ENCODE data around the gene ABCB8. TPM values are rescaled to one million over a fixed set of nuclear protein-coding genes. Genes with fewer than 3 reads are reported as not detected.

The ABCB8 gene
- total and polyA plus RNA-seq, 5 donors from 2014 or later = 16.9 to 61.4 (median 19.5) TPM

- Histone ChIP-seq H3K36me3 (ENCODE audit: control insufficient read depth, insufficient read depth, low read length) (no peaks in the 10 kb centered on the region), H3K27ac (ENCODE audit: insufficient read depth, low read length, poor library complexity, severe bottlenecking) (peak within 1 kb of the TSS; percentile 88), H3K27me3 (ENCODE audit: control insufficient read depth, insufficient read depth, low read length) (no peaks in the 10 kb centered on the region), H3K4me3 (ENCODE audit: low read depth, low read length) (peak within 1 kb of the TSS; percentile 92), H3K4me1 (ENCODE audit: control insufficient read depth, insufficient read depth, low read length, poor library complexity, severe bottlenecking) (peaks cover 46% of the 10 kb centered on the region), H3K9me3 (ENCODE audit: control insufficient read depth in 2 of 2, low read length in 2 of 2) (no peaks in the 10 kb centered on the region)
- peaks cover 0 to 1% (median 0%) of the 10 kb centered on the region in 7 donors for H3K9me3 Mint-ChIP-seq
- peaks cover 0 to 63% (median 15%) of the 10 kb centered on the region in 4 donors for H3K4me1 Mint-ChIP-seq
- H3K4me3 Mint-ChIP-seq = peak within 1 kb of the TSS; percentile 89 to 97 (median 95)
- H3K27ac Mint-ChIP-seq = peak within 1 kb of the TSS; percentile 93 to 97 (median 96)
- ATAC-seq (ENCODE audit: low read depth in 2 of 2) (no peak), DNase-seq (no peak)
- H3K36me3 Mint-ChIP-seq = peaks cover 10% of the 10 kb centered on the region
- no peaks in the 10 kb centered on the region for H3K27me3 Mint-ChIP-seq
Measured at GRCh38 chr7:151057506-151057988, 29.3 kb downstream of the ABCB8 start, which contains the start of gene CDK5. CDK5 (minus strand) TSS chr7:151057897; CDS start chr7:151057848, 49 bp downstream.

GRCh38 chr7:151057989-151058780 lies 29.9 kb downstream of the ABCB8 start:
- peak overlapping the region; percentile 93 to 97 (median 96) for H3K27ac Mint-ChIP-seq
- peak overlapping the region; percentile 89 to 97 (median 95) for H3K4me3 Mint-ChIP-seq
- ATAC-seq (ENCODE audit: low read depth in 2 of 2) (peak; percentile 96 to 97), DNase-seq (peak; percentile 97 to 100 (median 98))
- Histone ChIP-seq H3K27ac (ENCODE audit: insufficient read depth, low read length, poor library complexity, severe bottlenecking) (peak overlapping the region; percentile 88), H3K36me3 (ENCODE audit: control insufficient read depth, insufficient read depth, low read length) (no peaks in the 10 kb centered on the region), H3K27me3 (ENCODE audit: control insufficient read depth, insufficient read depth, low read length) (no peaks in the 10 kb centered on the region), H3K4me1 (ENCODE audit: control insufficient read depth, insufficient read depth, low read length, poor library complexity, severe bottlenecking) (peaks cover 42% of the 10 kb centered on the region), H3K9me3 (ENCODE audit: control insufficient read depth in 2 of 2, low read length in 2 of 2) (no peaks in the 10 kb centered on the region), H3K4me3 (ENCODE audit: low read depth, low read length) (peak overlapping the region; percentile 86)
- H3K36me3 Mint-ChIP-seq = peaks cover 6% of the 10 kb centered on the region
- H3K27me3 Mint-ChIP-seq = no peaks in the 10 kb centered on the region
- peaks cover 0 to 1% (median 0%) of the 10 kb centered on the region in 7 donors for H3K9me3 Mint-ChIP-seq
- H3K4me1 Mint-ChIP-seq = peaks cover 0 to 56% (median 13%) of the 10 kb centered on the region in 4 donors

GRCh38 chr7:151058781-151059366 lies 30.6 kb downstream of the ABCB8 start:
- peak in 2 of 3 donors; percentile 26 to 43 for DNase-seq

GRCh38 chr7:151059367-151060112 lies 31.3 kb downstream of the ABCB8 start, which contains the start of gene SLC4A2:
SLC4A2 (plus strand) TSS chr7:151059589; CDS start chr7:151061988, 2,399 bp downstream.
- Histone ChIP-seq H3K27me3 (ENCODE audit: control insufficient read depth, insufficient read depth, low read length) (no peaks in the 10 kb centered on the region), H3K36me3 (ENCODE audit: control insufficient read depth, insufficient read depth, low read length) (no peaks in the 10 kb centered on the region), H3K4me3 (ENCODE audit: low read depth, low read length) (peak within 1 kb of the TSS; percentile 86), H3K27ac (ENCODE audit: insufficient read depth, low read length, poor library complexity, severe bottlenecking) (peak within 1 kb of the TSS; percentile 88), H3K4me1 (ENCODE audit: control insufficient read depth, insufficient read depth, low read length, poor library complexity, severe bottlenecking) (peaks cover 41% of the 10 kb centered on the region), H3K9me3 (ENCODE audit: control insufficient read depth in 2 of 2, low read length in 2 of 2) (no peaks in the 10 kb centered on the region)
- H3K4me3 Mint-ChIP-seq = peak within 1 kb of the TSS; percentile 89 to 97 (median 95)
- peak within 1 kb of the TSS; percentile 93 to 97 (median 96) for H3K27ac Mint-ChIP-seq
- ATAC-seq (ENCODE audit: low read depth in 2 of 2) = peak in 1 of 2 donors; percentile 13
- peaks cover 3% of the 10 kb centered on the region for H3K36me3 Mint-ChIP-seq
- peaks cover 0 to 52% (median 13%) of the 10 kb centered on the region in 4 donors for H3K4me1 Mint-ChIP-seq
- DNase-seq = peak; percentile 65 to 73 (median 65)
- peaks cover 0 to 1% (median 0%) of the 10 kb centered on the region in 7 donors for H3K9me3 Mint-ChIP-seq
- H3K27me3 Mint-ChIP-seq = no peaks in the 10 kb centered on the region

More at GRCh38 chr7:151058781-151059366, 30.6 kb downstream of the ABCB8 start:
- no peaks in the 10 kb centered on the region for H3K27me3 ChIP-seq (ENCODE audit: control insufficient read depth, insufficient read depth, low read length)
- Mint-ChIP-seq H3K4me3 (peak overlapping the region; percentile 89 to 97 (median 95)), H3K9me3 (peaks cover 0 to 1% (median 0%) of the 10 kb centered on the region in 7 donors), H3K4me1 (peaks cover 0 to 52% (median 13%) of the 10 kb centered on the region in 4 donors), H3K27me3 (no peaks in the 10 kb centered on the region), H3K36me3 (peaks cover 6% of the 10 kb centered on the region), H3K27ac (peak overlapping the region; percentile 93 to 97 (median 96))
- peak overlapping the region; percentile 88 for H3K27ac ChIP-seq (ENCODE audit: insufficient read depth, low read length, poor library complexity, severe bottlenecking)
- H3K4me3 ChIP-seq (ENCODE audit: low read depth, low read length) = peak overlapping the region; percentile 86
- no peaks in the 10 kb centered on the region for H3K9me3 ChIP-seq (ENCODE audit: control insufficient read depth in 2 of 2, low read length in 2 of 2)
- no peak for ATAC-seq (ENCODE audit: low read depth in 2 of 2)
- no peaks in the 10 kb centered on the region for H3K36me3 ChIP-seq (ENCODE audit: control insufficient read depth, insufficient read depth, low read length)
- H3K4me1 ChIP-seq (ENCODE audit: control insufficient read depth, insufficient read depth, low read length, poor library complexity, severe bottlenecking) = peaks cover 41% of the 10 kb centered on the region

GRCh38 chr7:151060113-151060415 lies 31.8 kb downstream of the ABCB8 start:
- DNase-seq (no peak), ATAC-seq (ENCODE audit: low read depth in 2 of 2) (no peak)
- Histone ChIP-seq H3K27me3 (ENCODE audit: control insufficient read depth, insufficient read depth, low read length) (no peaks in the 10 kb centered on the region), H3K36me3 (ENCODE audit: control insufficient read depth, insufficient read depth, low read length) (peaks cover 5% of the 10 kb centered on the region), H3K4me3 (ENCODE audit: low read depth, low read length) (peak overlapping the region; percentile 32), H3K9me3 (ENCODE audit: control insufficient read depth in 2 of 2, low read length in 2 of 2) (no peaks in the 10 kb centered on the region), H3K4me1 (ENCODE audit: control insufficient read depth, insufficient read depth, low read length, poor library complexity, severe bottlenecking) (peaks cover 41% of the 10 kb centered on the region), H3K27ac (ENCODE audit: insufficient read depth, low read length, poor library complexity, severe bottlenecking) (peak overlapping the region; percentile 88)
- H3K27ac Mint-ChIP-seq = peak overlapping the region in 2 of 3 donors; percentile 73 to 93
- H3K36me3 Mint-ChIP-seq = peaks cover 3% of the 10 kb centered on the region
- H3K9me3 Mint-ChIP-seq = peaks cover 0 to 1% (median 0%) of the 10 kb centered on the region in 7 donors
- H3K4me3 Mint-ChIP-seq = peak overlapping the region; percentile 87 to 97 (median 91)
- H3K27me3 Mint-ChIP-seq = no peaks in the 10 kb centered on the region
- peaks cover 0 to 49% (median 12%) of the 10 kb centered on the region in 4 donors for H3K4me1 Mint-ChIP-seq

GRCh38 chr7:151060416-151061212 lies 32.4 kb downstream of the ABCB8 start:
- H3K27ac Mint-ChIP-seq = peak overlapping the region; percentile 20 to 93 (median 73)
- Histone ChIP-seq H3K4me1 (ENCODE audit: control insufficient read depth, insufficient read depth, low read length, poor library complexity, severe bottlenecking) (peaks cover 41% of the 10 kb centered on the region), H3K27ac (ENCODE audit: insufficient read depth, low read length, poor library complexity, severe bottlenecking) (peak overlapping the region; percentile 88), H3K9me3 (ENCODE audit: control insufficient read depth in 2 of 2, low read length in 2 of 2) (no peaks in the 10 kb centered on the region), H3K27me3 (ENCODE audit: control insufficient read depth, insufficient read depth, low read length) (no peaks in the 10 kb centered on the region), H3K36me3 (ENCODE audit: control insufficient read depth, insufficient read depth, low read length) (peaks cover 9% of the 10 kb centered on the region), H3K4me3 (ENCODE audit: low read depth, low read length) (peak overlapping the region; percentile 32)
- H3K4me1 Mint-ChIP-seq = peaks cover 0 to 49% (median 12%) of the 10 kb centered on the region in 4 donors
- DNase-seq = no peak
- H3K27me3 Mint-ChIP-seq = no peaks in the 10 kb centered on the region
- H3K4me3 Mint-ChIP-seq = peak overlapping the region; percentile 87 to 97 (median 91)
- H3K36me3 Mint-ChIP-seq = peaks cover 7% of the 10 kb centered on the region
- ATAC-seq (ENCODE audit: low read depth in 2 of 2) = no peak
- H3K9me3 Mint-ChIP-seq = peaks cover 0 to 1% (median 0%) of the 10 kb centered on the region in 7 donors

All from CD4-positive, CD25-positive, alpha-beta regulatory T cell (primary cell).